ENCODE data around the gene CENPQ. TPM values are rescaled to one million over a fixed set of nuclear protein-coding genes. Genes with fewer than 3 reads are reported as not detected.

The CENPQ gene
- total RNA-seq, 4 donors from 2014 or later, result 2.4 to 6.1 (median 3.9) TPM

DNA sequence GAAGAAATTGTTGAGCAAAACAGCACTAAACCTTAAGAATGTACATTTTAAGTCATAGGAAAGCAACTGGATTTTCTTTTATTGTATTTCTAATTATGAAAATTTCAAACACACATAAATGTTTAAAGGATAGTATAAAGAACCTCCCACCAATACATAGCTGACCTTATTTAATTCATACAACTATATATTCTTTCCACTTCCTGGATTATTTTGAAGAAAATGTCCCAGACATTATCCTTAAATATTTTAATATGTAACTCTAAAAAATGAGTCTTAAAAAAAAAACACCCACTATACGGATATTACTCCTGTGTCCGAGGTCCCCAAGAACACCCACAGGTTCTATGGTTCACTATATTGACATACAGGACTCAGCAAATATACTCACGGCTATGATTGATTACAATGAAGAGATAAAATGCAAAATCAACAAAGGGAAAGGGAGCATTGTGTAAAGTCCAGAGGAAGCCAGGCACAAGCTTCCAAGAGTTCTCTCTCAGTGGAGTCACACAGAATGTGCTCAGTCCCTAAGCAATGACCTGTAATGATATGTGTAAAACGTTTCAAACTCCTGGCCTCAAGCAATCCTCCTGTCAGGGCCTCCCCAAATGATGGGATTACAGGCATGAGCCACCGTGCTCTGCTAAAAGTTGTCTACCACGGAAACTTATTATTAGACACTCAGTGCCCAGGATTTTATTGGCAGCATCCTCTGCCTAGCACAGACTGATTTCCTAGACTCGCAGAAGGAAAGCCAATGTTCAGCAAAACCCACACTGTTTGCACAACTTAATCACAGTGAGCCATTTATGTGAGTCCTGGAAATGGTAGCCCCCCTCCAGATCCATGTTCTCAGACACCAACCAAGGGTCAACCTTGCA lies 59.8 kb downstream of the CENPQ start:
- Histone ChIP-seq H3K36me3 (no peaks in the 10 kb centered on the region), H3K27ac (no peak overlapping the region), H3K27me3 (no peaks in the 10 kb centered on the region), H3K4me3 (replicated peaks in 1 of 3) (no peak overlapping the region), H3K4me1 (no peaks in the 10 kb centered on the region), H3K9me3 (no peaks in the 10 kb centered on the region)
- no peak for TF ChIP-seq POLR2A (IDR thresholded peaks at IDR 0.05)
- TF ChIP-seq, protein P1, sequence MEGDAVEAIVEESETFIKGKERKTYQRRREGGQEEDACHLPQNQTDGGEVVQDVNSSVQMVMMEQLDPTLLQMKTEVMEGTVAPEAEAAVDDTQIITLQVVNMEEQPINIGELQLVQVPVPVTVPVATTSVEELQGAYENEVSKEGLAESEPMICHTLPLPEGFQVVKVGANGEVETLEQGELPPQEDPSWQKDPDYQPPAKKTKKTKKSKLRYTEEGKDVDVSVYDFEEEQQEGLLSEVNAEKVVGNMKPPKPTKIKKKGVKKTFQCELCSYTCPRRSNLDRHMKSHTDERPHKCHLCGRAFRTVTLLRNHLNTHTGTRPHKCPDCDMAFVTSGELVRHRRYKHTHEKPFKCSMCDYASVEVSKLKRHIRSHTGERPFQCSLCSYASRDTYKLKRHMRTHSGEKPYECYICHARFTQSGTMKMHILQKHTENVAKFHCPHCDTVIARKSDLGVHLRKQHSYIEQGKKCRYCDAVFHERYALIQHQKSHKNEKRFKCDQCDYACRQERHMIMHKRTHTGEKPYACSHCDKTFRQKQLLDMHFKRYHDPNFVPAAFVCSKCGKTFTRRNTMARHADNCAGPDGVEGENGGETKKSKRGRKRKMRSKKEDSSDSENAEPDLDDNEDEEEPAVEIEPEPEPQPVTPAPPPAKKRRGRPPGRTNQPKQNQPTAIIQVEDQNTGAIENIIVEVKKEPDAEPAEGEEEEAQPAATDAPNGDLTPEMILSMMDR (IDR thresholded peaks at IDR 0.05), result no peak
- intact Hi-C loops (cut with DNase I), result no loop called here
- DNase-seq, result no peak
- 60 to 62% methylated on average over 7 of the region's 7 CpGs for WGBS, 2 donors

DNA sequence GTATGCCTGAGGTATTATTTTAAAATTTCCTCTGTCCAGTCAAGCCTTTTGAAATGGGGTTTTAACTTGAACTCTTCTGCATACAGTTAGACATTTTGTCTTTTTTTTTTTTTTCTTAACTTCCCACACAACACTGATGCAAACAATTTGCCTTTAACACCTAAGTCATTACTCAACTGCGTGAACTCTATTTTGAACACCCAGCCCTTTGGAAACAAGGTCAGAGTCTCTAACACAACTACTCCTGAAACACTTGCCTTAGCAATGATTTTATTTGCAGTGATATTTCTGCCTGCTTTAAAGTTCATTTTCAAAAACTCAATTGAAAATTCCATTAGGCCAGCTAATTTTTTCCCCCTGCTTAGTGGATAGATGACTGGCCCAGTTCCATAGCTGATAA lies 60.7 kb downstream of the CENPQ start:
- intact Hi-C loops (cut with DNase I), result no loop called here
- TF ChIP-seq POLR2A (IDR thresholded peaks at IDR 0.05), result no peak
- TF ChIP-seq, protein P1 (IDR thresholded peaks at IDR 0.05), result no peak

DNA sequence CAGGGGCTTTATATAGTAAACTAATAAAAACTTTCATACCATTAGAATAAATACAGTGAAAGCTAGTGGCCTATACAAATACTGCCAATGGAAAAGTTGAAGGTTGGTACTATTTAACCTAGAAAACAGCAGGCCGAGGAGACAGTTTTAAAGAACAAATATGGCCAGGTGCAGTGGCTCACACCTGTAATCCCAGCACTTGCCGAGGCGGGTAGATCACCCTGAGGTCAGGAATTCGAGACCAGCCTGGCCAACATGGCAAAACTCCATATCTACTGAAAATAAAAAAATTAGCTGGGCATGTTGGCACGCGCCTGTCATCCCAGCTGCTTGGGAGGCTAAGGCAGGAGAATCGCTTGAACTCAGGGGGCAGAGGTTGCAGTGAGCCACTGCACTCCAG lies 61.4 kb downstream of the CENPQ start:
- TF ChIP-seq, protein P1 (IDR thresholded peaks at IDR 0.05), result no peak
- no peak for TF ChIP-seq POLR2A (IDR thresholded peaks at IDR 0.05)
- no peaks in the 10 kb centered on the region for H3K4me1 ChIP-seq
- no peaks in the 10 kb centered on the region for H3K27me3 ChIP-seq
- WGBS, 2 donors, result 91 to 93% methylated on average over 7 of the region's 7 CpGs
- no peak for DNase-seq
- H3K36me3 ChIP-seq, result no peaks in the 10 kb centered on the region
- no peak overlapping the region for H3K27ac ChIP-seq
- no peaks in the 10 kb centered on the region for H3K9me3 ChIP-seq
- intact Hi-C loops (cut with DNase I), result no loop called here
- no peak overlapping the region for H3K4me3 ChIP-seq (replicated peaks in 1 of 3)

More for the DNA sequence above, 60.7 kb downstream of the CENPQ start:
- Histone ChIP-seq H3K36me3 (no peaks in the 10 kb centered on the region), H3K4me3 (replicated peaks in 1 of 3) (no peak overlapping the region), H3K9me3 (no peaks in the 10 kb centered on the region), H3K27me3 (no peaks in the 10 kb centered on the region), H3K4me1 (no peaks in the 10 kb centered on the region), H3K27ac (no peak overlapping the region)
- 95 to 96% methylated on average over 1 of the region's 1 CpG for WGBS, 2 donors
- DNase-seq, result no peak

DNA sequence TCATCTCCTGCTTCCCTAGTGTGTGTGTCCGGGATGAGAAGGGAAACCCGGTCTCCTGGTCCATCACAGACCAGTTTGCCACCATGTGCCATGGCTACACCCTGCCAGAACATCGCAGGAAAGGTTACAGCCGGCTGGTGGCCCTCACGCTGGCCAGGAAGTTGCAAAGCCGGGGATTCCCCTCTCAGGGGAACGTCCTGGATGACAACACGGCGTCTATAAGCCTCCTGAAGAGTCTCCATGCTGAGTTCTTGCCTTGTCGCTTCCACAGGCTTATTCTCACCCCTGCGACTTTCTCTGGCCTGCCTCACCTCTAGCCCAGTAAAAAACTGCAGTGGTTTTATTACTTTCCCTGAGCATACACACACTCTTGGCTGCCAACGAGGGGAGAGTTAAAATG lies 63.4 kb downstream of the CENPQ start:
- intact Hi-C loops (cut with DNase I), result no loop called here
- Histone ChIP-seq H3K9me3 (no peaks in the 10 kb centered on the region), H3K4me3 (replicated peaks in 1 of 3) (no peak overlapping the region), H3K4me1 (no peaks in the 10 kb centered on the region), H3K27ac (no peak overlapping the region), H3K27me3 (no peaks in the 10 kb centered on the region), H3K36me3 (no peaks in the 10 kb centered on the region)
- no peak for TF ChIP-seq POLR2A (IDR thresholded peaks at IDR 0.05)
- TF ChIP-seq, protein P1 (IDR thresholded peaks at IDR 0.05), result no peak
- no peak for DNase-seq
- 72 to 75% methylated on average over 12 of the region's 12 CpGs for WGBS, 2 donors

DNA sequence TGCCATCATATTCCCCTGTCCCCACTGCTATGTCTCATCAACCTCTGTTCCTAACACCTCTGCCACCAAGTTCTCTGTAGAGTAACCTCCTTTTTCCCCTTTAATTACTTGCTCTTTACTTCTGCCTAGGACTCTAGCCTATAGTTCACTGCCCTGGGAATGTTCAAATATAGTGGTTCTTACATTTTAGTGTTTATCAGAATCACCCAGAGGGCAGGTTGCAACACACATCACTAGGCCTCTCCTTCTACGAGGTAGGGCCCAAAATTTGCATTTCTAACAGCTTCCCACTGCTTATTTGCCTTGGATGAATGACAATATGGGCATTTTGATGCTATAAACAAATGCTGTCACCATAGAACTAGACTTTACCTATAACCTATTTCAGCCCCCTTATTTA lies 64.2 kb downstream of the CENPQ start:
- Histone ChIP-seq H3K36me3 (no peaks in the 10 kb centered on the region), H3K4me3 (replicated peaks in 1 of 3) (no peak overlapping the region), H3K9me3 (no peaks in the 10 kb centered on the region), H3K27me3 (no peaks in the 10 kb centered on the region), H3K27ac (no peak overlapping the region), H3K4me1 (no peaks in the 10 kb centered on the region)
- DNase-seq, result no peak
- WGBS, 2 donors, result 54 to 61% methylated on average over 1 of the region's 1 CpG
- intact Hi-C loops (cut with DNase I), result no loop called here
- no peak for TF ChIP-seq POLR2A (IDR thresholded peaks at IDR 0.05)
- TF ChIP-seq, protein P1 (IDR thresholded peaks at IDR 0.05), result no peak
